Activated CD4-positive, alpha-beta T cell treated with anti-CD3 and anti-CD28 coated beads for 36 hours (primary cell): ENCODE data around the gene ENTPD2. TPM values are rescaled to one million over a fixed set of nuclear protein-coding genes. Genes with fewer than 3 reads are reported as not detected.

Source experiments
- ATAC-seq: fragments of 200-7000 bp; cut with Tn5 transposase; one replicate; pipeline ENCODE4 v1.10.0; 2021; ENCODE audit warnings: mild to moderate bottlenecking, moderate library complexity
- CTCF ChIA-PET: fragments of 350-600 bp; sonication (Branson Sonifier 250); formaldehyde crosslinking; loops from one replicate; lab custom pipeline; 2021; ENCODE audit warnings: antibody characterized with exemption; lab: Charles Lee
- POLR2A ChIA-PET: fragments of 350-600 bp; sonication (Branson Sonifier 250); formaldehyde crosslinking; loops from one replicate; lab custom pipeline; 2021; ENCODE audit warnings: antibody characterized with exemption, inconsistent platforms; lab: Charles Lee
- DNase-seq: peaks from one replicate; pipeline ENCODE4 v3.0.0-alpha.2; 2020
- H3K27ac Mint-ChIP-seq: one replicate; pipeline ENCODE4 v1.8.0; 2021; ENCODE audit warnings: mixed read lengths
- H3K27me3 Mint-ChIP-seq: one replicate; pipeline ENCODE4 v1.8.0; 2021; ENCODE audit warnings: mixed read lengths
- H3K36me3 Mint-ChIP-seq: one replicate; pipeline ENCODE4 v1.8.0; 2021; ENCODE audit warnings: low read depth, mixed read lengths
- H3K4me1 Mint-ChIP-seq: one replicate; pipeline ENCODE4 v1.8.0; 2021; ENCODE audit warnings: mixed read lengths
- H3K4me3 Mint-ChIP-seq: one replicate; pipeline ENCODE4 v1.8.0; 2021; ENCODE audit warnings: mild to moderate bottlenecking, moderate library complexity, mixed read lengths
- H3K9me3 Mint-ChIP-seq: one replicate; pipeline ENCODE4 v1.8.0; 2021; ENCODE audit warnings: low read depth, mixed read lengths
- intact Hi-C, 2 experiments: fragments of 100-400 bp; cut with DNase I in 1 of 2; cut with micrococcal nuclease in 1 of 2; formaldehyde crosslinking; loops; one replicate each; pipeline versions ENCODE4 v1.14.2 to v1.15.1; 2022 to 2024; cut with DNase I, micrococcal nuclease
- total RNA-seq, 2 experiments: library from RNA; stranded (reverse); gene quantifications; one replicate each; pipeline ENCODE4 v1.2.3, GENCODE V29; 2021

The ENTPD2 gene
- total RNA-seq, 2 experiments from 2014 or later = 0.19 TPM; not detected in 1

DNA sequence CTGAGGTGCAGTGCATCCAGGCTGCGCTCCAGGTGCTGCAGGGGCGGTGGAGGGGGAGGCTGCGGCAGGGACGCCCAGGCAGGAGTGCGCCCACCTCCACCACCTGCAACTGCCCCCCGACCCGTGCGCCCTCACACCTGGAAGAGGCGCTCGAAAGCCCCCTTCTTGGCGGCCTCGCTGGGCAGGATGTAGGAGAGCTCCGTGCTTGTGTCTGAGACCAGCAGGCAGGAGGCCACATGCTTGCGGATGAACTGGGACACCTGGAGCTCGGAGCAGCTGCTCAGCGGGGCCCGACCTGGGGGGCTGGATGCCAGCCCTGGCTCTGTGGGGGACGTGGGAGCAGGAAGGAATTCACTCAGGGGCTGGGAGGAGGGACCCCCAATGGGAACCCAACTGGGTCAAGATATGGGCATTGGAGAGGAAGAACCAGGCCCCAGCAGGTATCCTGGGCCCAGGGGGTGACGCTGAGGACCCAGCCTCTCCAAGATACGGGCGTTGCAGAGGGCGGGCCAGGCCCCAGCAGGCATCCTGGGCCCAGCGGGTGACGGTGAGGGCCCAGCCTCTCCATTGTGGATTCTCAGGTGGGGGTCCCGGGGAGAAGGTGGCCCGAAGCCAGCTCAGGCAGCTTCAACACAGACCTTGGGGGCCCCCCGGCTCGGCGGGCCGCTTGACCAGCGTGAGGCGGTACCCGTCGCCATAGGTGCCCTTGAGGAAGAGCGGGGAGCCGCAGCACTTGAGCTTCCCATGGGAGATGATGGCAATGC is 38.9 kb downstream of the ENTPD2 start:
- ChIA-PET CTCF (no interaction called here), POLR2A (no interaction called here)

DNA sequence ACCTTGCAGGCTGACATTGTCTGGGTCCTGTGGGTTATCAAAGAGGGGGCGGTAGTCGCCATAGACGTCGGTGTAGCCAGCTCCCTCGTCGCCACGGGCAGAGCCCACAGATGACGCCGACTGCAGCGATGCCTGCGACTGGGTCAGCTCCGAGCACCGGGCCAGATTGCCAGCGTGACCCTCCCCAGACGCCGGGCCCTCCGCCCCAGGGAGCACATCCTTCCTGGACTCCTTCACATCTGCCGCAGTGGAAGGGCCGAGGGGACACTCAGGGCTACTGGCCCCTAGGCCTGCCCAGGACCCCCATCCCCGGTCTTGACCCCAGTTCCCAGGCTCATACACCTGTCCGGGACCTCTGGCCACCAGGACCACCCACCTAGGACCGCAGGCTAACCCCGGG is 39.7 kb downstream of the ENTPD2 start:
- Mint-ChIP-seq H3K27me3 (no peaks in the 10 kb centered on the region), H3K36me3 (no peaks in the 10 kb centered on the region), H3K4me1 (no peaks in the 10 kb centered on the region), H3K4me3 (no peak overlapping the region), H3K27ac (no peak overlapping the region), H3K9me3 (no peaks in the 10 kb centered on the region)
- no peak for ATAC-seq
- ChIA-PET CTCF (interaction anchor here (0.7 kb wide), 1 partner anchor 222 kb away, joined by 3 read pairs; no protein-coding TSS in a partner anchor), POLR2A (no interaction called here)
- DNase-seq = no peak
- intact Hi-C loops = no loop called here

More for the DNA sequence above, 38.9 kb downstream of the ENTPD2 start:
- no peaks in the 10 kb centered on the region for H3K9me3 Mint-ChIP-seq
- no peak overlapping the region for H3K27ac Mint-ChIP-seq
- no peaks in the 10 kb centered on the region for H3K36me3 Mint-ChIP-seq
- H3K4me1 Mint-ChIP-seq = no peaks in the 10 kb centered on the region
- H3K27me3 Mint-ChIP-seq = no peaks in the 10 kb centered on the region
- intact Hi-C loops = no loop called here
- DNase-seq = no peak
- ATAC-seq = no peak
- no peak overlapping the region for H3K4me3 Mint-ChIP-seq

DNA sequence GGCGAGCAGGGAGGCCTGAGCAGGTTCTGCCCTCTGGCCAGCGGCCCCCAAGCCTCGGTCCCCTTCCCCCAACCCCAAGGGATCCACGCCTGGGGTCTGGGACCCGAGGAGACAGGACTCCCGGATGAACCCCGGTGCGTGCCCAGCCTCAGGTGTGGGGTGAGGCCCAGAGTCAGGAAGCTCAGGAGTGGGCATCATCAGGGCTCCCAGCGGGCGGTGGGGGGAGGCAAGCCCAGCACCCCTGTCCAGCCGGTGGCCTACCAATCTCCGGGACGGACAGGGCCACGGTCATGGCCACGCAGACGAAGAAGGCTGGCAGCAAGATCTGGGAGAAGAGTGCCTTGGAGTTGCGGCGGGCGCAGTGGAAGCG is 40.3 kb downstream of the ENTPD2 start:
- POLR2A ChIA-PET = no interaction called here
- intact Hi-C loops = no loop called here
- Mint-ChIP-seq H3K27ac (no peak overlapping the region), H3K27me3 (no peaks in the 10 kb centered on the region), H3K36me3 (no peaks in the 10 kb centered on the region), H3K4me3 (no peak overlapping the region), H3K9me3 (no peaks in the 10 kb centered on the region), H3K4me1 (no peaks in the 10 kb centered on the region)
- CTCF ChIA-PET = interaction anchor here (0.7 kb wide), 1 partner anchor 223 kb away, joined by 3 read pairs; no protein-coding TSS in a partner anchor
- ATAC-seq (no peak), DNase-seq (no peak)

DNA sequence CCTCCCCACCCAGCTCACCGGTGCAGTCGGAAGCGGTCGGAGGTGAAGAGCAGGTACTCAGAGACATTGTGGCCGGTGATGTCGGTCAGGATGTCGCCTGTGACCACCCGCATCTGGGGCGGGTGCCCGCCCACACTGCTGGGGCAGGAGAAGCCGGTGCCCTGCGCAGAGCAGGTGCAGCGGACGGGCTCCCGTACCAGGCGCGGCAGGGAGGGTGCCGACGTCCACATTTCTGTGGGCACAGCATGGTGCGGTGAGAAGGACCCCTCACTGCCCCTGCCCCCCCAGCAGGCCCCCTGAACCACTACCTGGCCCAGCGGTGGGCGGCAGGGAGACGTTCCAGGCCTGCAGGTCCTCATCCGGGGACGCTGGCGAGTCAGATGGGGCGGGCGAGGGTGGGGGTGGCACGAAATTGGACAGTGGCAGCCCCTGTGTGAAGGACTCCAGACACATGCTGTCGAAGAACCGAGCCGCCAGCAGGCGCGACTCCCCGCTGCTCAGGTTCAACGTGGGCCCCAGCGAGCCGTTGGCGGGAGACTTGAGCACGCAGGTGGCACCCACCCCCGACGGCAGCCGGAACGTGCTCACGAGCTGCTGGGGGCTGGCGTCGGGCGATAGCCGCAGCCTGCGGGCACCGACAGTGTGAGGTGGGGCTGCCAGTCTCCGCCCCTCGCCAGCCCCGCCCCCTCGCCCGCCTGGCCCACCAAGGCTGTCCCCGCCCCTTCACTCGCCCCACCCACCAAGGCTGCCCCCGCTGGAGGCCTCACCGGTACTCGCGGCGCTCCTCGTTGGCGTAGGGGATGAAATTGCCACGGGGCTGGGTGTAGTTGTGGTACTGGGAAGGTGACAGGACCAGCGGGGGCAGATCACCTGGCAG is 40.9 kb downstream of the ENTPD2 start:
- H3K27me3 Mint-ChIP-seq = no peaks in the 10 kb centered on the region
- H3K27ac Mint-ChIP-seq = no peak overlapping the region
- ATAC-seq (no peak), DNase-seq (no peak)
- no peaks in the 10 kb centered on the region for H3K9me3 Mint-ChIP-seq
- ChIA-PET POLR2A (no interaction called here), CTCF (interaction anchor here (0.6 kb wide), 1 partner anchor 45 kb away, joined by 3 read pairs; no protein-coding TSS in a partner anchor)
- H3K4me3 Mint-ChIP-seq = no peak overlapping the region
- H3K4me1 Mint-ChIP-seq = no peaks in the 10 kb centered on the region
- intact Hi-C loops = no loop called here
- H3K36me3 Mint-ChIP-seq = no peaks in the 10 kb centered on the region

DNA sequence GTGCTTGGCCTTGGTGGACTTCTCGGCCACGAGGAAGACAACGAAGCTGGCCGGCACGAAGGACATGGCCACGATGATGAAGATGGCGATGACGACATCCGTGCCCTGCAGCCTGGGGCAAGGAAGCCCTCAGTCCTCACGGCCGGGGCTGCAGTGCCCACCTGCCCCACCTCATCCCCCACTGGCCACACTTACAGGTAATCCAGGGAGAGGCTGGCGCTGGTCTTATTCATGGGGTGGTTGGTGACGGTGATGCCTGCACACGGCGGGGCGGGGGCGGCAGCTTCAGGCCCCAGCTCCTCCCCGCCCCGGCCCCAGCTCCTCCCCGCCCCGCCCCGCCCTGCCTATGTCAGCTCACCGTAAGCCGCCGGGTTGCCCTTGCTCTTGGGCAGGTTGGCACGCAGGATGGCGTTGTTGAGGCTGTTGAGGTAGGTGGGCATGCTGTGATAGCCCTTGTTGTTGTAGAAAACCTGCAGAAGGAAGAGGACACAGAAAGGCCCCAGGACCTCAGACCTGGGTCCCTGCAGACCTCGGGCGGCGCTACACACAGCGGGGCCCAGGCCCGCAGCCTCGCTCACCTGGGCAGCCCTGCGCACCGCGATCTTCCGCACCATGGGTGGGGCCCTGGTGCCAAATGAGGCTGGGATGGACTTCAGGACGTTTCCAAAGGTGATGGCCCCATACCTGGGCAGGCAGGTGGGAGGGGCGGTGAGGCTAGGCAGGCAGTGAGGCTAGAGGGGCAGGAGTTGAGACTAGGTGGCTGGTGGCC is 41.8 kb downstream of the ENTPD2 start:
- ATAC-seq (no peak), DNase-seq (no peak)
- Mint-ChIP-seq H3K36me3 (no peaks in the 10 kb centered on the region), H3K27ac (no peak overlapping the region), H3K27me3 (no peaks in the 10 kb centered on the region), H3K4me3 (no peak overlapping the region), H3K9me3 (no peaks in the 10 kb centered on the region), H3K4me1 (no peaks in the 10 kb centered on the region)
- intact Hi-C loops = no loop called here
- CTCF ChIA-PET = interaction anchor here (0.6 kb wide), 1 partner anchor 46 kb away, joined by 3 read pairs; no protein-coding TSS in a partner anchor
- POLR2A ChIA-PET = no interaction called here

GRCh38 chr9:137011156-137011555 is 42.7 kb downstream of the ENTPD2 start:
- intact Hi-C loops = no loop called here
- ATAC-seq (no peak), DNase-seq (no peak)
- no peaks in the 10 kb centered on the region for H3K4me1 Mint-ChIP-seq
- H3K27ac Mint-ChIP-seq = no peak overlapping the region
- H3K4me3 Mint-ChIP-seq = no peak overlapping the region
- H3K27me3 Mint-ChIP-seq = no peaks in the 10 kb centered on the region
- H3K9me3 Mint-ChIP-seq = no peaks in the 10 kb centered on the region
- CTCF ChIA-PET = no interaction called here
- H3K36me3 Mint-ChIP-seq = no peaks in the 10 kb centered on the region
- POLR2A ChIA-PET = no interaction called here

DNA sequence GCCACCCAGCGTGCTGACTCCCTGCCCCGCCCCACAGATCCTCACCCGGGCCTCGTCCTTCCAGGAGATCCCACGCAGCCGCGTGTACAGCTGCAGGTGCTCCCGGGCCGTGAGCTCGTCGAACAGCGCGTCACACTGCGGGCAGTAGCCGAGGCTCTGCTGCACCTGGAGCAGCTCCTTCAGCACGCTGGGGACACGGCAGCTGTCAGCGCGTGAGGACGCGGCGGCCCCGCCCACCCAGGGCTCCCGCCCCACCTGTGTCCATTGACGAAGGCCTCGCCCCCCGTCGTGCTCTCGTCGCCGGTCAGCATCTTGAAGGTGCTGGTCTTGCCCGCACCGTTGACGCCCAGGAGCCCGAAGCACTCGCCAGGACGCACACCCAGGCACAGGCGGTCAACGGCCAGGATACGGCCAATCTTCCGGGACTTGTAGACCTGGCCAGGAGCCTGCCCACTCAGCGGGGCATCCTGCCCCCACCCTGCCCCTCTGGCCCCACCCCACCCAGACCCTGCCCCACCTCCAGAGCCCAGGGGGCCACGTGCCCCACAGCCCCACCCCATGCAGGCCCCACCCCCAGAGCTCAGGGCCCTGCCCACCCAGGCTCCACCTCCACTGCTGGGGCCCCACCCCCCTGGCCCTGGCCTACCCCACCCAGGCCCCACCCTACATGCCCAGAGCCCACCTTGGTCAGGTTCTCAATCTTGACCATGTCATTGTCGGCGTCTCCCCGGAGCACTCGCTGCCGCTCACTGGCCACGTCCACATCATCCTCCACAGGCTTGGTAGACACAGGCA is 43.7 kb downstream of the ENTPD2 start:
- ChIA-PET POLR2A (no interaction called here), CTCF (interaction anchor here (0.6 kb wide), 2 partner anchors 25 to 227 kb away, joined by 3 to 4 read pairs; no protein-coding TSS in a partner anchor)
- intact Hi-C loops = no loop called here

DNA sequence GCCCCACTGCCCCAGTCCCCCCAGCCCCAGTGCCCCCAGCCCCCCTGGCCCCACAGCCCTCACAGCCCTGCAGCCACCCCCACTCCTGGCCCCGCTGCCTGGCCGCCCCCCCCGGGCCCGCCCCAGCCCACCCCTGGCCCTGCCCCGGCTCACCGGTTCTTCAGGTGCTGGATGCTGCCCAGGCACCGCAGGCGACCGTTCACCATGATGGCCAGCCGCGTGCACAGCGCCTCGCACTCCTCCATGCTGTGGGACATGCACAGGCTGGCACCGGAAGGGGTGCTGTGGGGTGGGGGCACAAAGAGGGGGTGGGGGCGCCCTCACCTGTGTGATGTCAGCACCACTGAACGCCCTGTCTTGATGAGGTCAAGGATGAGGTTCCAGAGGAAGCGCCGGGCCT is 44.6 kb downstream of the ENTPD2 start:
- no peak overlapping the region for H3K4me3 Mint-ChIP-seq
- no peaks in the 10 kb centered on the region for H3K27me3 Mint-ChIP-seq
- POLR2A ChIA-PET = no interaction called here
- DNase-seq (no peak), ATAC-seq (no peak)
- CTCF ChIA-PET = interaction anchor here (0.6 to 0.7 kb wide), 3 partner anchors 16 to 241 kb away, joined by 3 read pairs; no protein-coding TSS in a partner anchor
- no peaks in the 10 kb centered on the region for H3K9me3 Mint-ChIP-seq
- intact Hi-C loops = no loop called here
- no peaks in the 10 kb centered on the region for H3K4me1 Mint-ChIP-seq
- no peaks in the 10 kb centered on the region for H3K36me3 Mint-ChIP-seq
- no peak overlapping the region for H3K27ac Mint-ChIP-seq

More for the DNA sequence above, 43.7 kb downstream of the ENTPD2 start:
- no peak for DNase-seq
- H3K9me3 Mint-ChIP-seq = no peaks in the 10 kb centered on the region
- H3K36me3 Mint-ChIP-seq = no peaks in the 10 kb centered on the region
- ATAC-seq = no peak
- H3K4me3 Mint-ChIP-seq = no peak overlapping the region
- no peak overlapping the region for H3K27ac Mint-ChIP-seq
- no peaks in the 10 kb centered on the region for H3K27me3 Mint-ChIP-seq
- H3K4me1 Mint-ChIP-seq = no peaks in the 10 kb centered on the region

DNA sequence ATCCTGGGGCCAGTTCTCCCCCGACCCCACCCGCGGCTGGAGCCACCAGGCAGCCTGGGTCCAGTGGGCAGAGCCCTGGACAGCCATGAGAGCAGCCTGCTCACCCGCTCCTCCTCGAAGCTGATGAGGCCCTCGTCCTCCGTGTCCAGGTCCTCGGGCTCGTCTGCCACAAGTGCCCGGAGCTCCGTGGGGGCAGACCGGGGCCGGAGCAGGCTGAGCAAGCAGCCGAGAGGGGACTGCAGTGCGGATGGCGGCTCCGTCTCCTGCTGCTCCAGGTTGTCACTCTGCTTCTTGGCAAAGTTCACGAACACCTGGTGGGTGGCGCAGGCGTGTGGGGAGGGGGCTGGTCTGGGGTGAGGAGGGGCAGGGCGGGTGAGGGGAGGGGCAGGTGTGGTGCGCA is 45.5 kb downstream of the ENTPD2 start:
- Mint-ChIP-seq H3K9me3 (no peaks in the 10 kb centered on the region), H3K27ac (no peak overlapping the region), H3K36me3 (no peaks in the 10 kb centered on the region), H3K4me1 (no peaks in the 10 kb centered on the region), H3K27me3 (no peaks in the 10 kb centered on the region), H3K4me3 (no peak overlapping the region)
- DNase-seq (no peak), ATAC-seq (no peak)
- ChIA-PET POLR2A (no interaction called here), CTCF (no interaction called here)
- intact Hi-C loops = no loop called here

DNA sequence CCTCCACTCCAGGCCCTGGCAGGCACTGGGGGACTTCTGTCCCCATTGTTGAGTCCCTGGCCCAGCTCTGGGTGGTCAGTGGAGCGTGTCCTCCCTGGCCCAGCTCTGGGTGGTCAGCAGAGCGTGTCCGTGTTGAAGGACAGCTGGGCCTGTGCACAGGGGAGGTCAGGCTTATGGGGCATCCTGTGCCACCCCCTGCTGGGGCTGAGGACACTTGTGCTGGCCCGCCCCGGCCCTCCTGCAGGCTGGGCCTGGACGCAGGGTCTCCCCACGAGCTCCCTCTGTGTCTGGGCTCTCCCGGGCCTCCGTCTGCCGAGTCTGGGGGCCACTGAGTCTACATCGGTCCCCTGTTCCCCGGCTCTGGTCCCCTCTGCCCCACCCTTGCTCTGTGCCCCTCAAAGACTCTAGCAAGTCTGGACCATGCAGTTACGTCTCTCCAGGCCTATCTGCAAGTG is 46.0 kb downstream of the ENTPD2 start:
- ChIA-PET CTCF (no interaction called here), POLR2A (no interaction called here)
- ATAC-seq (no peak), DNase-seq (no peak)
- Mint-ChIP-seq H3K36me3 (no peaks in the 10 kb centered on the region), H3K27ac (no peak overlapping the region), H3K4me1 (no peaks in the 10 kb centered on the region), H3K27me3 (no peaks in the 10 kb centered on the region), H3K9me3 (no peaks in the 10 kb centered on the region), H3K4me3 (no peak overlapping the region)
- intact Hi-C loops = no loop called here
